Choroid plexus epithelial cell (primary cell): ENCODE results near the gene PRPS1.
"Not testable (repeated sequence)": the region's sequence is repeated elsewhere in the genome, so short reads cannot be mapped to it uniquely, and the experiment has no call there.

Source experiments
- DNase-seq: peaks from one replicate; pipeline ENCODE4 v3.0.0-alpha.2; 2010; ENCODE audit warnings: low read depth
- H3K4me3 ChIP-seq: 2 replicates; pipeline ENCODE4 v1.5.1; 2011; ENCODE audit warnings: low read depth, mild to moderate bottlenecking, control low read depth, low read length, moderate library complexity
- TF ChIP-seq, protein P1 (sequence below): conservative IDR thresholded peaks from 2 replicates; pipeline ENCODE4 v1.5.1; 2011; ENCODE audit warnings: low read depth, mild to moderate bottlenecking, control low read depth, inconsistent platforms, low read length, moderate library complexity

PRPS1 gene

DNA sequence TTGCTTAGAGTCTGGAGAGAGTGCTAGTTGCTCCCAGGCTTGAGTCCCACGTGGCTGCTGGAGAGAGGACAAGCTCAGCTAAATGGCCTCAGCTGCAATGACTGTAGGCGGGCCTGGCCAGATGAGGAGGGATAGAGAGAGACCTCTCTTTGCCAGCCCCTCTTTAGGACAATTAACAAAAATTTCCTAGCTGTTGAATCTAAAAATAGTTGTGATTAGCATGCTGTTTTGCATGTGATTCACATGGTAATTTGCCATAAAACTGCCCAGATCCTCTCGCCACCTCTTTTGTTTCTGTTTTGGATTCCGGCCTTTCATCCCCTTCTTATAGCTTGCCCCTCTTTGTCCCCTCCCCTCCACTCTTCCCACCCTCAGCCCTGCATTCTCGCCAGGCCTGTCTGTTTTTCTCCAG is 28.9 kb upstream of the PRPS1 start:
- TF ChIP-seq, protein P1, sequence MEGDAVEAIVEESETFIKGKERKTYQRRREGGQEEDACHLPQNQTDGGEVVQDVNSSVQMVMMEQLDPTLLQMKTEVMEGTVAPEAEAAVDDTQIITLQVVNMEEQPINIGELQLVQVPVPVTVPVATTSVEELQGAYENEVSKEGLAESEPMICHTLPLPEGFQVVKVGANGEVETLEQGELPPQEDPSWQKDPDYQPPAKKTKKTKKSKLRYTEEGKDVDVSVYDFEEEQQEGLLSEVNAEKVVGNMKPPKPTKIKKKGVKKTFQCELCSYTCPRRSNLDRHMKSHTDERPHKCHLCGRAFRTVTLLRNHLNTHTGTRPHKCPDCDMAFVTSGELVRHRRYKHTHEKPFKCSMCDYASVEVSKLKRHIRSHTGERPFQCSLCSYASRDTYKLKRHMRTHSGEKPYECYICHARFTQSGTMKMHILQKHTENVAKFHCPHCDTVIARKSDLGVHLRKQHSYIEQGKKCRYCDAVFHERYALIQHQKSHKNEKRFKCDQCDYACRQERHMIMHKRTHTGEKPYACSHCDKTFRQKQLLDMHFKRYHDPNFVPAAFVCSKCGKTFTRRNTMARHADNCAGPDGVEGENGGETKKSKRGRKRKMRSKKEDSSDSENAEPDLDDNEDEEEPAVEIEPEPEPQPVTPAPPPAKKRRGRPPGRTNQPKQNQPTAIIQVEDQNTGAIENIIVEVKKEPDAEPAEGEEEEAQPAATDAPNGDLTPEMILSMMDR = no peak
- no peak overlapping the region for H3K4me3 ChIP-seq
- no peak for DNase-seq

DNA sequence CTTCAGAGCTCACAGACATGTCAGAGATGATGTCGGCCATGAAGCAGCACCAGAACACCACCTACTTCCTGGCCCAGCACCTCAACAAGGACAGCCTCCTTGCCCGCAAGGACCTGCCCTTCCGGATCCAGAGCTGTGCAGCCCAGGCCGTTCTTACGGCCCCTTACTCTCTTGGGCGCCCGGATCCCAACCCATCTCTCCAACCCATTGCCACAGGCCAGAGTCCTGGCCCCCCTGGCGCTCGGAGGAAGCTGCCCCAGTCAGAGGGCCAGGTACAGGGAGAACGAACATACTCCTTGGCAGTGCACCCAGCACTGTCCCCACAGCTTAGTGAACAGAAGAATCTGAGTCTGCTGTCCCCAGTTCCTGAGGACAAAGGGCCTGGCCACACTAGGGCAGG is 27.9 kb upstream of the PRPS1 start:
- no peak overlapping the region for H3K4me3 ChIP-seq
- TF ChIP-seq, protein P1 = no peak

DNA sequence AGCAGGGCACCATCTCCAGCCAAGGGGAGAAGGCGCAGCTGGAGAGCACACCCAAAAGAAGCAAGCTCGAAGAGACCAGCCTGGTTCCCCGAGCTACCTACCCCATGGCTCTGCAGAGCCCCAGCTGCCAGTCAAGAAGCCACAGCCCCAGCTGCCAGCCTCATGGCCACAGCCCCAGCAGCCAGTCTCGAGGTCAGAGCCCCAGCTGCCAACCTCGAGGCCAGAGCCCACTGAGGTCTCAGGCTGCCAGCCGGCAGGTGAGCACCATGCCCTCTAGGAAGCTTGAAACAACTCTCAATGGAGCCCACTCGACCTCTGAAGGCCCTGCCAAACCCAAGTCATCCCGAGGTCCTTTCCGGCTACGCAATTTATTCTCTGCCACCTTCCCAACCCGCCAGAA is 27.0 kb upstream of the PRPS1 start:
- H3K4me3 ChIP-seq = no peak overlapping the region
- TF ChIP-seq, protein P1 = no peak
- no peak for DNase-seq

More for the DNA sequence above, 27.9 kb upstream of the PRPS1 start:
- no peak for DNase-seq

DNA sequence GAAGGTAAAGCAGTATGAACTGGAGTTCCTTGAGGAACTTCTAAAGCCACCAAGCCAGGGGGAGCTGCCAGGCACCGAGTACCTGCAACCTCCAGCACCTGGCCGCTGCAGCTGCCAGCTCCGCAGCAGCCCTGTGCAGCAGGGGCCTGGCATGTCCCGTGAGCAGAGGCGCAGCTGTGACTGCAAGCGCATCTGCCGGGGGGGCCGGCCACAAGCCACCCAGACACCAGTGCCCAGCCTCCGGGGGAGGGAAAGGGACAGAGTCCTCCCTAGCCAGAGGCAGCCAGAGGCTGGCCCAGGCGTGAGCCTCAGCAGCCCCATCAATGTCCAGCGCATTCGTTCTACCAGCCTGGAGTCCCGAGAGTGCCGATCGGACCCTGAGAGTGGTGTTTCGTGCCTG is 26.6 kb upstream of the PRPS1 start:
- no peak for DNase-seq
- no peak overlapping the region for H3K4me3 ChIP-seq
- TF ChIP-seq, protein P1 = no peak

DNA sequence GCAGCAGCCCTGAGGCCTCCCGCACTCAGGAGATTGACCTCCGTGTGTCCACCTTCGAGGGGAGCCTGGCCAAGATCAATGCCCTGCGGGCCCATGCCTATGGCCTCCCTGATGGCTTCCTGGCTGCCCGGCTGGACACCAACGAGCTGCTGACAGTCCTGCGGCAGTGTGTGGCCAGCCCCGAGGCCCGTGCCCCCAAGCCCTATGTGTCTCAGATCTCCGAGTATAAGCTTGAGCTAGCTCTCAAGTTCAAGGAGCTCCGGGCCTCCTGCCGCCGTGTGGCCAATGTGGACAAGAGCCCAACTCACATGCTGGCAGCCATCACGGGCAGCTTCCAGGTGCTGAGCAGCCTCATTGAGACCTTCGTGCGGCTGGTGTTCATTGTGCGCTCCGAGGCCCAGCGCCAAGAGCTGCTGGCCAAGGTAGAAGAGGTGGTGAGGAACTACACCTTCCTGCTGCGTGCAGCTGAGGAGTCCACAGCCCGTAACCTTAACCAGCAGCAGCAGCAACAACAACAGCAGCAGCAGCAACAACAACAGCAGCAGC is 25.5 kb upstream of the PRPS1 start:
- H3K4me3 ChIP-seq = no peak overlapping the region
- TF ChIP-seq, protein P1 = no peak
- DNase-seq = no peak

DNA sequence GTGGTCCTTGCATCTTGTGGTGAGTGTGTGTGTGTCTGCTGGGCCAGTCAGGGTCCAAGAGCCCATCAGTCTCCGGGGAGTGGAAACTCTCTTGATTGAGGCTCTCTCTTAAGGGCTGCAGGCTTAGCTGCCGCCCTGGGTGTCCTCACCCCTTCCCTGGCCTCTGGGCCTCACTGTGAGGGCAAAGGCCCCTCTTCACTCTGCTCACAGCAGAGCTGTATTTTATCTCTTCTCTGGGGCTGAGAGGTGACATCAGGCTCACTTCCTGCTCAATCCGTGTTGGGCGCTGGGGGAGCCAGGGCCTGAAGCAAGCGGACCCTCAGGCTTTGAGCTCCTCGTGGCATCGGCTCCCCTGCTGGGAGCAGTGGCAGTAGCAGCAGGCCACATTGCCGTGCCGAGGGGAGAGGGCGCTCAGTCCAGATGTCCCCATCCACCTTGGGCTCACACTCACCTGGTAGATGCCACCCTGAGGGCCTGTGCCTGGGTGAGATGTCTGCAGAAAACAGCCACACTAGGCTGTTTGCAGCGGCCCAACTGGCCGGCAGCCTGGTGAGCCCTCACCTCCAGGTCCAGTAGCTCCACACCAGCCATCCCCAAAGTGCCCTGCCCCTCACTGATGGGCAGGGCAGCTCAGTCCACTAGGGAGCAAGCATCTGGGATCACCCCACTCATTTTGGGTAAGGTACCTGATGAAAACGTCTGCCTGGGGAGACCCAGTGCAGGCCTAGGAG is 24.7 kb upstream of the PRPS1 start:
- TF ChIP-seq, protein P1 = no peak
- no peak overlapping the region for H3K4me3 ChIP-seq
- no peak for DNase-seq

DNA sequence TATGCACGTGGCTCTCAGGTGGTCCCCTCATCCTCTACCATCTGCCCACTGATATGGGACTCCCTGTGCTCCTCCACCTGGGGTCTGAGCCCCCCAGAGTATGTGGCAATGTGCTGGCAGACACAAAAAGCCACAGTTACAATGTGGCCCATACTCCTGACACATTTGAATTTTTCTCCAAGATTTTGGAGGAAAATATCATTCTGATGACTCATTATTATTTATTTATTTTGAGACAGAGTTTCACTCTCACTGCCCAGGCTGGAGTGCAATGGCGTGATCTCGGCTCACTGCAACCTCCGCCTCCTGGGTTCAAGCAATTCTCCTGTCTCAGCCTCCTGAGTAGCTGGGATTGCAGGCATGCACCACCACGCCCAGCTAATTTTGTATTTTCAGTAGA is 19.2 kb upstream of the PRPS1 start:
- not testable (repeated sequence) for DNase-seq, H3K4me3 ChIP-seq
